RWPE2 (cell line): ENCODE measurements around the gene PAX6.

ENCODE experiments used
- ATAC-seq: fragments of 200-7000 bp; cut with Tn5 transposase; 3 replicates; pipeline ENCODE4 v1.9.1; 2021; ENCODE audit warnings: low read depth
- DNase-seq: peaks from one replicate; pipeline ENCODE4 v3.0.0-alpha.2; 2020; ENCODE audit warnings: low spot score
- H3K27ac ChIP-seq: fragments of 450-650 bp; 2 replicates; pipeline ENCODE4 v1.5.1; 2017; ENCODE audit warnings: mild to moderate bottlenecking; ENCODE audit not compliant: poor library complexity, severe bottlenecking
- H3K27me3 ChIP-seq: fragments of 250-450 bp; sonication (Bioruptor Pico); 2 replicates; pipeline ENCODE4 v1.5.1; 2021; ENCODE audit warnings: mild to moderate bottlenecking, moderate library complexity; ENCODE audit not compliant: insufficient read depth, poor library complexity, severe bottlenecking
- H3K36me3 ChIP-seq: fragments of 250-450 bp; sonication (Bioruptor Pico); 2 replicates; pipeline ENCODE4 v1.5.1; 2020; ENCODE audit warnings: low read depth, mild to moderate bottlenecking, moderate library complexity
- H3K4me1 ChIP-seq: fragments of 250-450 bp; sonication (Bioruptor Pico); 2 replicates; pipeline ENCODE4 v1.5.1; 2021; ENCODE audit warnings: mild to moderate bottlenecking, moderate library complexity; ENCODE audit not compliant: insufficient read depth, poor library complexity, severe bottlenecking
- H3K4me3 ChIP-seq: fragments of 250-450 bp; sonication (Bioruptor Pico); 2 replicates; pipeline ENCODE4 v1.5.1; 2021; ENCODE audit warnings: mild to moderate bottlenecking, moderate library complexity; ENCODE audit not compliant: severe bottlenecking
- H3K9me3 ChIP-seq: fragments of 250-450 bp; sonication (Bioruptor Pico); 2 replicates; pipeline ENCODE4 v1.5.1; 2021; ENCODE audit warnings: mild to moderate bottlenecking, moderate library complexity; ENCODE audit not compliant: severe bottlenecking
- CTCF ChIP-seq: fragments of 450-650 bp; IDR thresholded peaks from one replicate; pipeline ENCODE4 v1.5.1; 2017; ENCODE audit warnings: mild to moderate bottlenecking, moderate library complexity; ENCODE audit not compliant: poor library complexity, severe bottlenecking

Gene PAX6

DNA sequence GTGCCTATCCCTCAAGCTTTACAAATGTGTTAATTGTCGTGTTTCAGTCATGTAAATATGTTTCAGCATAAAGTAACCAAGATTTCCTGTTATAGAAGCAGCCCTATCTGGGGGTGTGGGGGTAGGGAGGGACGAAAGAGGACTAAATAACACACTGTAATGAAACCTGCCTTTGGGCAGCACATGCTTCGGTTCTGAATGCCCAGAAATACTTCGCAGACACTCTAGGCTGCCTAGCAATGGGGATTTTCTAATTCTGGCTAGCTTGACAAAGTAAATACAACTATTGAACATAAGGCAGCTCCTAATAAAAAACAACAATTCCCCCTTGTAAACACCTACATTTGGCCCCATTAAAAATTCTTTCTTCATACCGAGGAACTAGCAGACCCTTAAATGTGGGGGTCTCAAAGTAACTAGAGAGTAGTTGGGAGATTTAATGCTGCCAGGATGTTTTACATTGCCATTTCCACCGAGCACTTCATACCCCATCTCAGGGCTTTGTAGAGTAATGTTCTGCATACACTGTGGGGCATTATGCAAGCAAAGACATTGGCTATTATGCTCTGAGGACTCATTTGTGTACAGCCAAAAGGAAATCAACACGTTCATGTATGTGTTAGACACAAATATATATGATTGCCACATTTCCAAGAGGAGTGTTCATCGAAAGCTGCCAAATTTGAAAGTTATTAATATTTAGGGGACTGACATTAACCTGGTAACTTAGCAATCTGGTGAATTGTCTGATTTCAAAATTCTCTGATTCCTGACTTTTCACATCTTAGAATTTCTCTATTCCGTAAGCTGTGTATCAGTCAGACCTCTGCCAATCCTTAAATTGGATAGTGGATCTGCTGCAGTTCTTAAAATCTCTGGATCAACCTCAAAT is 42.1 kb downstream of the PAX6 start:
- Histone ChIP-seq H3K4me3 (no peak overlapping the region), H3K36me3 (no peaks in the 10 kb centered on the region), H3K4me1 (no peaks in the 10 kb centered on the region), H3K9me3 (no peaks in the 10 kb centered on the region), H3K27me3 (no peaks in the 10 kb centered on the region), H3K27ac (no peak overlapping the region)
- no peak for TF ChIP-seq CTCF
- ATAC-seq (no peak), DNase-seq (no peak)

GRCh38 chr11:31767685-31768084 is 43.4 kb downstream of the PAX6 start:
- H3K9me3 ChIP-seq = no peaks in the 10 kb centered on the region
- no peak for TF ChIP-seq CTCF
- H3K4me1 ChIP-seq = no peaks in the 10 kb centered on the region
- H3K27ac ChIP-seq = no peak overlapping the region
- H3K27me3 ChIP-seq = no peaks in the 10 kb centered on the region
- ATAC-seq (no peak), DNase-seq (no peak)
- no peak overlapping the region for H3K4me3 ChIP-seq
- no peaks in the 10 kb centered on the region for H3K36me3 ChIP-seq

DNA sequence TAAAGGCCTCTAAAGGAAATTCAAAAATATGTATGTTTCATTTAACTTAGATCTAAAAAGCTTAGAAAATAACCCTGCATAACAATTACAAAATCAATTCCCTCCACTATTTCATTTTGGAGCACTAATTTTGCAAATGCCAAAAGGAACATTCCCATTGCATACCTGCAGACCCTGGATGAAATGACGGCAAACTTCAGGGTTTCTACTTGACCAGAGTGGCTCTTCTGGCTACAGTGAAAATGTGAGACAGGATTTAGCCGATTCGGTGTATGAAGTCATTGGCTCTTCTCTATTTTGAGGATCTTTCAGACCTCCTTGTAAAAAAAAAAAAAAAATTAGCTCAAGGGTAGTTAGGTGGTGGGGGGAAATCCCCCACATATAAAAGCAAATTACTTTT is 44.1 kb downstream of the PAX6 start:
- no peak overlapping the region for H3K4me3 ChIP-seq
- H3K36me3 ChIP-seq = no peaks in the 10 kb centered on the region
- H3K4me1 ChIP-seq = no peaks in the 10 kb centered on the region
- DNase-seq = no peak
- no peak for TF ChIP-seq CTCF
- H3K27ac ChIP-seq = no peak overlapping the region
- no peaks in the 10 kb centered on the region for H3K27me3 ChIP-seq
- no peaks in the 10 kb centered on the region for H3K9me3 ChIP-seq
- no peak for ATAC-seq

DNA sequence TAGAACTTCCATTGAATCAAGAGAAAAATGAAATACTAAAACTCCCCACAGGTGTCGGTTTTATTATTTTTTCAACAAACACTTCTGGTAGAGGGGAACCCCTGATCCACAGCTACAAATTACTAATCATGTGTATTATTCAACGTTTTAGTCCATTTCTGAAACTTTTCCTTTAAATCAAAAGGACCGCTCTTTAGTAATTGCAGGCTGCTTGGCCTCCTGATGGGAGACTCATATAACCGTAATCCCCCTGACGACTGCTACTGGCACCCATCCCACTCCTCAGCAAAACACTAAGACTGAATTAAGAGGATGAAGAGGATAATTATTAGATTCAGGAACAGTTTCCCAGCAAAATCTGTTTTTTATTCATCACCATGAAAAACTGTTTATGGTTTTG is 46.4 kb downstream of the PAX6 start:
- DNase-seq (no peak), ATAC-seq (no peak)
- Histone ChIP-seq H3K36me3 (no peaks in the 10 kb centered on the region), H3K9me3 (no peaks in the 10 kb centered on the region), H3K4me3 (no peak overlapping the region), H3K4me1 (no peaks in the 10 kb centered on the region), H3K27ac (no peak overlapping the region), H3K27me3 (no peaks in the 10 kb centered on the region)
- TF ChIP-seq CTCF = no peak

GRCh38 chr11:31764261-31764660 is 46.9 kb downstream of the PAX6 start:
- H3K4me3 ChIP-seq = no peak overlapping the region
- H3K27me3 ChIP-seq = no peaks in the 10 kb centered on the region
- no peaks in the 10 kb centered on the region for H3K36me3 ChIP-seq
- no peak overlapping the region for H3K27ac ChIP-seq
- ATAC-seq (no peak), DNase-seq (no peak)
- H3K9me3 ChIP-seq = no peaks in the 10 kb centered on the region
- no peaks in the 10 kb centered on the region for H3K4me1 ChIP-seq
- no peak for TF ChIP-seq CTCF
